NCI-H460 (cell line): Measurements from ENCODE around the gene WDR44. TPM values are rescaled to one million over a fixed set of nuclear protein-coding genes. Genes with fewer than 3 reads are reported as not detected.
"Not testable (repeated sequence)": the region's sequence is repeated elsewhere in the genome, so short reads cannot be mapped to it uniquely, and the experiment has no call there.

Experiments
- DNase-seq: peaks from one replicate; pipeline ENCODE4 v3.0.0-alpha.2; 2016; ENCODE audit warnings: low read depth; ENCODE audit errors: extremely low read depth
- total RNA-seq: library from RNA; depleted of rRNA; stranded (reverse); fragments of >200 nt; shearing (Covaris generic); gene quantifications from 2 replicates; pipeline ENCODE4 v1.2.3, GENCODE V29; 2014

WDR44 gene
- total RNA-seq, 1 experiment from 2014 or later = 21.7 TPM

GRCh38 chrX:118360429-118361125, 14.7 kb downstream of the WDR44 start:
- no peak for DNase-seq

GRCh38 chrX:118364261-118364660, 18.4 kb downstream of the WDR44 start:
- DNase-seq = no peak

- no peak for DNase-seq
Measured at GRCh38 chrX:118367338-118367737, 21.4 kb downstream of the WDR44 start.

GRCh38 chrX:118368398-118368797, 22.5 kb downstream of the WDR44 start:
- no peak for DNase-seq

GRCh38 chrX:118370921-118371624, 25.2 kb downstream of the WDR44 start:
- no peak for DNase-seq

- no peak for DNase-seq
Measured at GRCh38 chrX:118373538-118373937, 27.6 kb downstream of the WDR44 start.

- DNase-seq = no peak
Measured at GRCh38 chrX:118383120-118383519, 37.2 kb downstream of the WDR44 start.

GRCh38 chrX:118392716-118393115, 46.8 kb downstream of the WDR44 start:
- no peak for DNase-seq

GRCh38 chrX:118396113-118396512, 50.2 kb downstream of the WDR44 start:
- DNase-seq = no peak

- no peak for DNase-seq
Measured at GRCh38 chrX:118418811-118419251, 72.9 kb downstream of the WDR44 start.

GRCh38 chrX:118420462-118420861, 74.6 kb downstream of the WDR44 start:
- DNase-seq = no peak

GRCh38 chrX:118423558-118423957, 77.7 kb downstream of the WDR44 start:
- DNase-seq = no peak

GRCh38 chrX:118432799-118433198, 86.9 kb downstream of the WDR44 start:
- no peak for DNase-seq

- DNase-seq = no peak
Measured at GRCh38 chrX:118437283-118437682, 91.4 kb downstream of the WDR44 start.

GRCh38 chrX:118448273-118448783, 102.4 kb downstream of the WDR44 start:
- no peak for DNase-seq

- DNase-seq = no peak
Measured at GRCh38 chrX:118455013-118455412, 109.1 kb downstream of the WDR44 start.

- DNase-seq = peak; percentile 50
Measured at GRCh38 chrX:118459494-118459893, 113.6 kb downstream of the WDR44 start.

- no peak for DNase-seq
Measured at GRCh38 chrX:118464501-118464900, 118.6 kb downstream of the WDR44 start.

- no peak for DNase-seq
Measured at GRCh38 chrX:118468122-118468521, 122.2 kb downstream of the WDR44 start.

- not testable (repeated sequence) for DNase-seq
Measured at GRCh38 chrX:118470721-118471347, 124.9 kb downstream of the WDR44 start.

- no peak for DNase-seq
Measured at GRCh38 chrX:118474586-118474985, 128.7 kb downstream of the WDR44 start.

GRCh38 chrX:118475903-118476302, 130.0 kb downstream of the WDR44 start:
- DNase-seq = no peak
